Ramos (cell line): ENCODE results near the gene KLRF2.
"Not testable (repeated sequence)": the region's sequence is repeated elsewhere in the genome, so short reads cannot be mapped to it uniquely, and the experiment has no call there.

Source experiments
- in situ Hi-C: fragments of 300-500 bp; cut with MboI; formaldehyde crosslinking; loops from one replicate; pipeline ENCODE4 v1.14.3; 2022; ENCODE audit warnings: low sequenced_read_pairs; ENCODE audit not compliant: unreplicated experiment

The KLRF2 gene, protein sequence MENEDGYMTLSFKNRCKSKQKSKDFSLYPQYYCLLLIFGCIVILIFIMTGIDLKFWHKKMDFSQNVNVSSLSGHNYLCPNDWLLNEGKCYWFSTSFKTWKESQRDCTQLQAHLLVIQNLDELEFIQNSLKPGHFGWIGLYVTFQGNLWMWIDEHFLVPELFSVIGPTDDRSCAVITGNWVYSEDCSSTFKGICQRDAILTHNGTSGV

DNA sequence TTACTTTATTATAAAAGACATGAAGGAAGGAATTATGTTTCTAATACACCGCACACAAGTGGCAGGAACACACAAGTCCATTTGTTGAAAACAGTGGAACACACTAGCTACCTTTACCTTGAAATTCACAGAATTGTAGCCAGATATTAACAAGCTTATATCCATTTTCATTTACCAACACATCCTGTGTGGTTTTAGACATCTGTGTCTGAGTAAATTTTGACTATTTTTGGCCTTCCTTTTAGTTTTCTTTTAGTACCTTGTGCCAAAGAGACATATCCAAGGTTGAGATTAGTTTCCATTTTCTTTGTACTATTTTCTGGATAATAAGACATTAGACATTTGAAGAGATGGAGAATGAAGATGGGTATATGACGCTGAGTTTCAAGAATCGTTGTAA lies at the start of gene KLRF2:
Gene KLRF2 (plus strand): TSS at position 244 of the 400 bp plus-strand sequence. CDS start 107 bp downstream, at position 351.
- in situ Hi-C loops = no loop called here

DNA sequence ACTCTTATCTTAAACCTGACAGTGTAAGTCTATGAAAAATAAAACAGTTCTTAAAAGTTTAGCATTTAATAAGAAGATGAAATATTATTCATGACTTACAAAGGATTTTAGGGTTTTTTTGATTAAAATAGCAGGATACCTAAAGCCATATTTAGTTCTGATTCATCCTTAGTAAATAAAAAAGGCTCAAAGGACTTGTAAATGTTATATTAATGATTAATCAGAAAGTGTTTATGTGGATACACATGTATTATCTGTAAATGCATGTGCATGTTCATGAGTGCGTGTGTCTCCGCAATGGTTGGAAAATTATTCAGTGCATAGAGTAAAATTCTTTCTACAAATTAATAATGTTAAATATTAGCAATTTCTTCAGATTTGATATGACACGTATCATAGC lies 49.6 kb upstream of the KLRF2 start:
- in situ Hi-C loops = no loop called here

GRCh38 chr12:9843407-9843806 lies 37.9 kb upstream of the KLRF2 start:
- in situ Hi-C loops = no loop called here

DNA sequence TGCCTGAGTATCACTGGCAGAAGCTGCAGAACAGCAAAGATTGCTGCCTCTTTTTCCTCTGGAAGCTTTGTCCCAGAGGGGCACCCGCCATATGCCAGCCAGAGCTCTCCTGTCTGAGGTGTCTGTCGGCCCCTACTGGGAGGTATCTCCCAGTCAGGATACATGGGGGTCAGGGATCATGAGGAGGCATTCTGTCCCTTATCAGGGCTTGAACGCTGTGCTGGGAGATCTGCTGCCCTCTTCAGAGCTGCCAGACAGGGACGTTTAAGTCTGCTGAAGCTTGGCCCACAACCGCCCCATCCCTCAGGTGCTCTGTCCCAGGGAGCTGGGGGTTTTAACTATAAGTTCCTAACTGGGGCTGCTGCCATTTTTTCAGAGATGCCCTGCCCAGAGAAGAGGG lies 32.4 kb upstream of the KLRF2 start:
- in situ Hi-C loops = no loop called here

- in situ Hi-C loops = no loop called here
Measured at GRCh38 chr12:9851050-9851449, 30.2 kb upstream of the KLRF2 start.

GRCh38 chr12:9851927-9852326 lies 29.4 kb upstream of the KLRF2 start:
- in situ Hi-C loops = no loop called here

DNA sequence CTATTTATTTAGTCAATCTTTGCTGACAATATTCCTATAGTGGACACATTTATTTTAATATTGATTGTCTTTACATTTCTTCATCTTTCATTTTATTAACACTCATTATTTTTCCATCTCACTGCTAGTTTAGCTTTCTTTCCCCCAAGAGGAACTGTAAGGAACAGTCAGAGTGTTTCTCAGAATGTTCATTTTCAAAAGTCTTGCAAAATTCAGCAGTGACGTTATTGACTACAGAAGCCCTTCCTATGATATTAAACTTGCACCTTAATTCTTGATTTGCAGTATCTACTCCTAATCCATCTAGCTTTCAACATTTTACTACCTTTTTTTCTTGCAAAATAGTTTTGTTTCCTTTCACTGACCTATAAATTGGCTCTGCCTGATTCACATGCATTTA lies 25.1 kb upstream of the KLRF2 start:
- in situ Hi-C loops = no loop called here

GRCh38 chr12:9856894-9857293 lies 24.4 kb upstream of the KLRF2 start:
- in situ Hi-C loops = no loop called here

DNA sequence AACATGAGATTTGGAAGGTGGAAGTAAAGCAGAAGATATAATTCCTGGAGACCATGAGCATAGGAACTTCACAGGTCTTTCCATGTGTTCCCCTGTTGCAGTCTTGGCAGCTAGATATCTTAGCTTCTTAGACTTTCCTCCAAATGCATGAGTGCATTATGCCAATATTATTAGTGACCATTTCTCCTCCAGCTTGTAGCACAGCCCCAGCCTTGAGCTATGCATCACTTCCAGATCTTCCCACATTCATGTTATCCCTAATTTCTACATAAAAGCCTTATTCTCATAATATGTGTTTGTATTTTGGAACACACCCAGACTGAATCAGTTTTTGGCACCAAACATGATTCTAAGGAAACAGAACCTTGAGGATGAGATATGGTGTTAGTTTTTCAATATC lies 23.2 kb upstream of the KLRF2 start:
- in situ Hi-C loops = no loop called here

- in situ Hi-C loops = no loop called here
Measured at GRCh38 chr12:9864913-9865675, 16.2 kb upstream of the KLRF2 start.

- in situ Hi-C loops = no loop called here
Measured at GRCh38 chr12:9866860-9867269, 14.4 kb upstream of the KLRF2 start.

GRCh38 chr12:9867531-9867930 lies 13.8 kb upstream of the KLRF2 start:
- in situ Hi-C loops = no loop called here

- in situ Hi-C loops = no loop called here
Measured at GRCh38 chr12:9868311-9868801, 12.9 kb upstream of the KLRF2 start.

- in situ Hi-C loops = no loop called here
Measured at GRCh38 chr12:9868951-9869306, 12.4 kb upstream of the KLRF2 start.

GRCh38 chr12:9869307-9870161 lies 11.8 kb upstream of the KLRF2 start, which contains the start of gene CLEC2B:
Gene CLEC2B, minus strand, starts transcription at chr12:9869354.
- in situ Hi-C loops = no loop called here

DNA sequence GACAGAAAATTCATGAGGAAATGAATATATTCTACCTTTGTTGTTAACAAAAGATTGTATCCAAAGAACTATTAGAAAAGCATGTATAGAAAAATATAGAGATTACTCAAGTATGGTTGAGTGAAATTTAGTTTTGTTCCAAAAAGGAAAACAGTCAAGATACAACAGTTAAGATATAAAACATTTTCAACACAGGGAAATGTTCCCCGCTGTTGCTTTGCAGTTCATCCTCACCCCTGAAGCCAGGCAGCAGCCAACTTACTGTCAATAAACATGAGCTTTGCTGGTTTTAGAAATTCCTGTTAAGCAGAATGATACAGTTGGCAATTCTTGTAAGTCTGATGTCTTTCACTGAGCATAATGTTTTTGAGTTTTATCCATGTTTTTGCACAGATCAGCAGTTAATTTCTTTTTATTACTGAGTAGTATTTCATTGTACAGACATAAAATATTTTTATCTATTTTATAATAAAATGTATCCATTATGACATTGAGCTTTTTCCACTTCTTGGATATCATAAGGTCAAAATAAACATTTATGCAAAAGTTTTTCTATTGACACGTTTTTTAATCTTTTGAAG lies 10.9 kb upstream of the KLRF2 start:
- in situ Hi-C loops = no loop called here

DNA sequence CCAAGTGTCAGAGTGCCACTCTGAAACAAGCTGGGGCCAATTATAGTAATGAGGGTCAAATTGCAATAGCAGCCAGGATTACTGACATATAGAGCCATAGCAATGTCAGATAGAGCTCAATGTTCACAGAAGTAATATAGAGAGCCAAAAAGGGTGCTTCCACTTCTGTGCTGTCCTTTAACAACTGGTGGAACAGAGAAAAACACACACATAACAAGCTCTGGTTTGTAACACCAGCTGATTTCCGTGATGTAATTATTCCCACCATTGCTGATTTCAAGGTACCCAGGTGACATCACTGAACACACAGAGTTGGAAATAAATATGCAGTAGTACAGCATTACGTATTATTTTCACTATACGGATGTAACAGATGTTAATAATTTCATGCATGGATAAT lies 9.1 kb upstream of the KLRF2 start:
- in situ Hi-C loops = no loop called here

- in situ Hi-C loops = no loop called here
Measured at GRCh38 chr12:9872742-9873141, 8.5 kb upstream of the KLRF2 start.

DNA sequence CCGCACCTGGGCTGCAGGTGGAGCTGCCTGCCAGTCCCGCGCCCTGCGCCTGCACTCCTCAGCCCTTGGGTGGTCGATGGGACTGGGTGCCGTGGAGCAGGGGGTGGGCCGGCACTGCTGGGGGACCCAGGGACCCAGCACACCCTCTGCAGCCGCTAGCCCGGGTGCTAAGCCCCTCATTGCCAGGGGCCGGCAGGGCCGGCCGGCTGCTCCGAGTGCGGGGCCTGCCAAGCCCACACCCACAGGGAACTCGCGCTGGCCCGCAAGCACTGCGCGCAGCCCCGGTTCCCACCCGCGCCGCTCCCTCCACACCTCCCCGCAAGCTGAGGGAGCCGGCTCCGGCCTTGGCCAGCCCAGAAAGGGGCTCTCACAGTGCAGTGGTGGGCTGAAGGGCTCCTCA lies 5.2 kb upstream of the KLRF2 start:
- in situ Hi-C loops = not testable (repeated sequence)

DNA sequence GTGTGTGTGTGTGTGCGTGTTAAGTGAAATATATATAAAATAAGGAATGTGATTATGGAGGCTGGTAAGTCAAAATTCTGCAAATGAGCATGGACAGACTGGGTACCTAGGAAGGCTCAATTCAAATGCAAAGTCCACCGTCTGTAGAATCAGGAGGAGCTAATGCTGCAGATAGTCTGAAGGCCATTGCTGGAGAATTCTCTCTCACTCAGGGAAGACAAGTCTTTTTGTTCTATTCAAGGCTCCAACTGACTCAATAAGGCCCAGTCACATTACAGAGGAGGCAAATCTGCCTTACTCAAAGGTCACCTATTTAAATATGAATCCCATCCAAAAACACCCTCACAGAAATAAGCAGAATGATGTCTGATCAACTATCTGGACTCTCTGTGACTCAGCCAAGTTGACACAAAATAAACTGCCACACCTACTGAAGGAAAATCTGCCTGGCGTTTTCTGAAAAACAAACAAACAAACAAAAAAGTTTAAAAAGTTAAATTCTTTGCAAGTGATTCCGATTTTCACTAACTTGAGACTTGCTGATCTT lies 684 bp upstream of the KLRF2 start:
- in situ Hi-C loops = no loop called here
